Anterior cingulate cortex (tissue), 58 donors: Measurements from ENCODE around the gene OR4C11.

Experiments
- DNase-seq, 58 donors: peaks; one replicate each; lab custom pipeline; 2025; lab: John Stamatoyannopoulos, UW

The OR4C11 gene, protein sequence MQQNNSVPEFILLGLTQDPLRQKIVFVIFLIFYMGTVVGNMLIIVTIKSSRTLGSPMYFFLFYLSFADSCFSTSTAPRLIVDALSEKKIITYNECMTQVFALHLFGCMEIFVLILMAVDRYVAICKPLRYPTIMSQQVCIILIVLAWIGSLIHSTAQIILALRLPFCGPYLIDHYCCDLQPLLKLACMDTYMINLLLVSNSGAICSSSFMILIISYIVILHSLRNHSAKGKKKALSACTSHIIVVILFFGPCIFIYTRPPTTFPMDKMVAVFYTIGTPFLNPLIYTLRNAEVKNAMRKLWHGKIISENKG

DNA sequence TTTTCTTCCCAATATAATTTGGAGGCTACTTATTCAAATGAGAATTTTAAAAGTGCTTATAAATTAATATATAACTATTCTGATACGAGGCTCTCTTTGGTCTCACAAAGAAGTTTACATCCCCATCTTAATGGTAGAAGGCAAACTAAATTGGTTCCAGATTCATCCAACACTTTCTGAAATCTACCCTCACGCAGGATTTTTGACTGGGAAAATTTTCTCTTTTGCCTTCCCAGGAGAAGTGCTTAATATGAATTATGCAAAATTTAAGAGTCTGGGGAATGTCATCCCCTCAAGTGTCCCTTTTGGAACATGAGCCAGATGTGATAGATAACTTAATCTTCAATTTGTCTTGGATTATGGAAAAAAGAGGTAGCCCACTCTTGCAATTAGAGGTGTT, at the start of gene OR4C11:
Gene OR4C11, minus strand, starts transcription at position 101 of the 400 bp plus-strand sequence. CDS start 3,272 bp downstream, outside the sequence.
- no peak for DNase-seq

DNA sequence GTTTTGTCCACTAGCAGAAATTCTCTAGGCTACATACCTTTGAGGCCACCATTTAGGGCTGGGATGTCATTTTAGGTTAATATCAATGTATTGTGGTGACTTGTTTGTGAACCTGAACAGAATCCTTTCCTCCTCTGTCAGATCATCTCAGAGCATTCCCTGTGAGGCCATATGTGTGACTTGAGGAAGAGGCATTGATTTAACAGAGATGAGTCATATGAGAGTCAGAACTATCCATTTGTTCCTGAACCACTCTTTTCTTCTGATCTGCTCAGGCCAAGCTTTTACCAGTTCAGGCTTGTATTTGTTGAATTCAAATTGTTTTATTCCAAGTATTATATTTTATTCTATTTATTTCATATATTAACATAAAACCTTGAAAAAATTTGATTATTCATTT, 47.7 kb upstream of the OR4C11 start:
- DNase-seq: no peak

DNA sequence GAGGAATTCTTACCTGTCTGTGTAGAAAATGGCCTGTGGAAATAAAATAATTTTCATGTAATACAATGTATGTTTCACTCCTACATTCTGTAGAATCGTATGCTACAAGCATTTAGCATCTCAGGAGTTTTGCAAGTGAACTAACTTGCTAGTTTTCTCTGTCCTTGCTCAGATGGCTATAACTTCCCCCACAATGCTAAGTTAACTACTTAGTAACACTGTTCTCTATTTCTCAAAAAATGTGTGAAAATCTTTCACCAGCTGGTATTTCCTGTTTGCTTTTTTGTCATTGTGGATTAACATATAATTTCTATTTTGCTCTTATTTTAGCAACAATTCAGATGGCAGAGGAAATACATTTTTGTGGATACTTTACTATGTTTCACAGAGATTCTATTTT, 45.1 kb upstream of the OR4C11 start:
- DNase-seq: no peak

DNA sequence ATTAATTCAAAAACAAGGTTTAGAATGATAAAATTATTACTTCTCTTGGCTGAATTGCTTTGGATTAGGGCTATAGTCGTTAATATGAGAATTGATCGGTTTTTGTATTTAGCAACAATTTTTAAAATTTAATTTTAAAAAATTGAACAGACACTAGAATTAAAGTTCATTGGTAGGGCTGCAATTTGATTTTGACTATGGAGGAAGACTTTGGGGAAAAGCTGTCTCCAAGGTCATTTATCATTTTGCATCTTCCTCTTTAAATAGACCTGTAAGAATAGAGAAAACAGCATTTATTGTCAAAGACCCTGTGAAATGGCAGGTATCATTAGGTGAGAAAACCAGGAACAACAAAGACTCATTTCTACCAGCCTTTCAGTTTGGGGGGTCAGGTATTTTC, 40.6 kb upstream of the OR4C11 start, which contains the start of gene OR4S2:
Gene OR4S2, plus strand, starts transcription at position 301 of the 400 bp plus-strand sequence. CDS start 2,577 bp downstream, outside the sequence.
- no peak for DNase-seq

DNA sequence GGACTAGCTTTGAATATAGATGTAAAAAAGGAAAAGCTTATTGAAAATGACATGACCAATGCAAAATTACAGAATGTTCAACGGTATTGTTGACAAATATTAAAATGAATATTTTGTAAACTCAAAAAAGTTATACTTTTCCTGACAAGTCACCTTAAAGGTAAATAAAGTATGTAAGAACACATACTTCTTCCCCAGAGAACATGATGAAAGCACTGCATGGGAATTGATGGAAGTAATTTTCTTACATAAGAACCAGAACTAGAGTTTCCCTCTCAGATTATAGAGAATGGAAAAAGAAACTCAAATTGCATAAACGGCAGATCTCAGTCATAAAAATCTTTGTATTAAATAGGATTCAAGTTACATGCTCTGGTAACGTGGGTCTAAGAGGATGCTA, 27.4 kb upstream of the OR4C11 start, which contains the start of gene OR4P4:
Gene OR4P4, plus strand, starts transcription at position 301 of the 400 bp plus-strand sequence.
- DNase-seq: no peak

DNA sequence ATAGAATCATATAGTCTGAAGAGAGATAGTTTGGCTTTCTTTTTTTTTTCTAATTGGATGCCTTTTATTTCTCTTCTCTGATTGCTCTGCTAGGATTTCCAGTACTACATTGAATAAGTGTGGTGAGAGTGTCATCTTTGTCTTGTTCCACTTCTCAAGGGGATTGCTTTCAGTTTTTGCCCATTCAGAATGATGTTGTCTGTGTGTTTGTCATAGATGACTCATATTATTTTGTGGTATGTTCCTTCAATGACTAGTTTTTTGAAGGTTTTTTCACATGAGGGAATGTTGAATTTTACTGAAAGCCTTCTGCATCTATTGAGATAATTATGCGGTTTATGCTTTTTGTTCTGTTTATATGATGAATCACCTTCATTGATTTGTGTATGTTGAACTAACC, 17.1 kb upstream of the OR4C11 start:
- DNase-seq: no peak

DNA sequence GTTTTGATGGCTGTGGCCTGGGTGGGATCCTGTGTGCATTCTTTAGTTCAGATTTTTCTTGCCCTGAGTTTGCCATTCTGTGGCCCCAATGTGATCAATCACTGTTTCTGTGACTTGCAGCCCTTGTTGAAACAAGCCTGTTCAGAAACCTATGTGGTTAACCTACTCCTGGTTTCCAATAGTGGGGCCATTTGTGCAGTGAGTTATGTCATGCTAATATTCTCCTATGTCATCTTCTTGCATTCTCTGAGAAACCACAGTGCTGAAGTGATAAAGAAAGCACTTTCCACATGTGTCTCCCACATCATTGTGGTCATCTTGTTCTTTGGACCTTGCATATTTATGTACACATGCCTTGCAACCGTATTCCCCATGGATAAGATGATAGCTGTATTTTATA, 34.9 kb downstream of the OR4C11 start:
- DNase-seq: no peak

DNA sequence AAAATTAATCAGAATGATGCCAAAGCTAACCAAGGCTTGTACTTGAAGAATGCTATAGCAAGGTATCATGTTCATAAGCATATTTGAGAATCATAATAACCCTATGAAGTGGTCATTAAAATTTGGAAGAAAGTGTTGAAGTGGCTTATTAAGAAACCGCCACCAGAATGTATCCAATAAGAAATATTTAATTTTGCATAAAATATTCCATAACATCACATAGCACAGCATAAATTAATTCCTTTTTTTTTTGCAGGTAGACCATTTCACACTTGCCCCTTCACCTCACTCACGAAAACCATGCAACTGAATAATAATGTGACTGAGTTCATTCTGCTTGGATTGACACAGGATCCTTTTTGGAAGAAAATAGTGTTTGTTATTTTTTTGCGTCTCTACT, 35.6 kb downstream of the OR4C11 start, which contains the start of gene OR4C16:
Gene OR4C16, plus strand, starts transcription at position 301 of the 400 bp plus-strand sequence. Its CDS starts 0 bp downstream, at position 301.
- DNase-seq: no peak

DNA sequence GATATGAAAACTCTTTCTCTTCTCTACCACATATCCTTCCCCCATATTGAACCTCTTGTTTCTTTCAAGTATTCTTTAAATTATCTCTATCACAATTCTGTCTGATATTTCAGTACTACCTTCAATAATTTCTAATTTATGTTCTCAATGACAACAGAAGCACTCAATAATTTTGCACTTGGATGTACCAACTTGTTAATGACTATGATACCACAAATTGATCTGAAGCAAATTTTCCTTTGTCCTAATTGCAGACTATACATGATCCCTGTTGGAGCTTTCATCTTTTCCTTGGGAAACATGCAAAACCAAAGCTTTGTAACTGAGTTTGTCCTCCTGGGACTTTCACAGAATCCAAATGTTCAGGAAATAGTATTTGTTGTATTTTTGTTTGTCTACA, 53.3 kb downstream of the OR4C11 start, which contains the start of gene OR4C15:
Gene OR4C15, plus strand, starts transcription at position 301 of the 400 bp plus-strand sequence. Its CDS starts 0 bp downstream, at position 301.
- no peak for DNase-seq
